DOHH2 (cell line): ENCODE results near the gene CNGB1.

ENCODE experiments used
- EZH2phosphoT487 ChIP-seq: fragments of 200-600 bp; sonication (generic); IDR thresholded peaks from 2 replicates; pipeline ENCODE4 v1.6.1; 2017; ENCODE audit warnings: borderline replicate concordance, mild to moderate bottlenecking, antibody characterized with exemption, low read length, moderate library complexity, mixed read lengths
- TF ChIP-seq, protein P1 (sequence below): fragments of 200-600 bp; sonication (generic); IDR thresholded peaks from one replicate; pipeline ENCODE4 v1.5.1; 2014; ENCODE audit warnings: antibody characterized with exemption, mild to moderate bottlenecking, low read depth, low read length; ENCODE audit not compliant: poor library complexity, severe bottlenecking

DNA sequence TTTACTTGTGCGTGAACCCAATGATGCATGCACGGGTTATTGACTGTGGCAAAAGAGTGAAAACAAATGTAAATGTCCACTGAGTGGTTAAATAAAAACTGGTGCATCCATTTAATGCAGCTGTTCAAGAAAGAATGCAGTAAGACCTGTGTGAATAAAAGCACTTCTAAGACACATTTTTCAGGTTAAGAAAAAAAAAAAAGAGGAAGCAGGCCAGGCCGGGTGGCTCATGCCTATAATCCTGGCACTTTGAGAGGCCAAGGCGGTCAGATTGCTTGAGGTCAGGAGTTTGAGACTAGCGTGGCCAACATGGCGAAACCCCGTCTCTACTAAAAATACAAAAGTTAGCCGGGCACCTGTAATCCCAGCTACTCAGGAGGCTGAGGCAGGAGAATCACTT is 11.8 kb downstream of the CNGB1 start:
- TF ChIP-seq, protein P1, sequence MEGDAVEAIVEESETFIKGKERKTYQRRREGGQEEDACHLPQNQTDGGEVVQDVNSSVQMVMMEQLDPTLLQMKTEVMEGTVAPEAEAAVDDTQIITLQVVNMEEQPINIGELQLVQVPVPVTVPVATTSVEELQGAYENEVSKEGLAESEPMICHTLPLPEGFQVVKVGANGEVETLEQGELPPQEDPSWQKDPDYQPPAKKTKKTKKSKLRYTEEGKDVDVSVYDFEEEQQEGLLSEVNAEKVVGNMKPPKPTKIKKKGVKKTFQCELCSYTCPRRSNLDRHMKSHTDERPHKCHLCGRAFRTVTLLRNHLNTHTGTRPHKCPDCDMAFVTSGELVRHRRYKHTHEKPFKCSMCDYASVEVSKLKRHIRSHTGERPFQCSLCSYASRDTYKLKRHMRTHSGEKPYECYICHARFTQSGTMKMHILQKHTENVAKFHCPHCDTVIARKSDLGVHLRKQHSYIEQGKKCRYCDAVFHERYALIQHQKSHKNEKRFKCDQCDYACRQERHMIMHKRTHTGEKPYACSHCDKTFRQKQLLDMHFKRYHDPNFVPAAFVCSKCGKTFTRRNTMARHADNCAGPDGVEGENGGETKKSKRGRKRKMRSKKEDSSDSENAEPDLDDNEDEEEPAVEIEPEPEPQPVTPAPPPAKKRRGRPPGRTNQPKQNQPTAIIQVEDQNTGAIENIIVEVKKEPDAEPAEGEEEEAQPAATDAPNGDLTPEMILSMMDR, result no peak
- TF ChIP-seq EZH2phosphoT487, result no peak
